Activated CD4-positive, alpha-beta T cell treated with anti-CD3 and anti-CD28 coated beads, Interleukin-2, amount 10 ng/mL, durations not matched to agents 7 days and 5 days (primary cell): ENCODE measurements around the gene RBM6. TPM values are rescaled to one million over a fixed set of nuclear protein-coding genes. Genes with fewer than 3 reads are reported as not detected.

Experiments
- total RNA-seq, 2 experiments: library from RNA; stranded (reverse); gene quantifications; one replicate each; pipeline ENCODE4 v1.2.3, GENCODE V29; 2021

The RBM6 gene
- total RNA-seq, 2 experiments from 2014 or later: 87.7 to 105 TPM

Other genes starting within 250 kb of the RBM6 start
- gene AMIGO3, start 220.5 kb upstream of the RBM6 start, total RNA-seq: under 1 TPM in 1 of 2 experiments, not detected in 1; 0.30 TPM
- 10 to 100 TPM; 36.5 to 46.0 TPM for gene GMPPB, start 216.2 kb upstream of the RBM6 start, total RNA-seq
- 10 to 100 TPM; 35.7 to 38.9 TPM for gene IP6K1, start 153.6 kb upstream of the RBM6 start, total RNA-seq
- under 1 TPM in 1 of 2 experiments, not detected in 1; 0.08 TPM for gene CDHR4, start 140.3 kb upstream of the RBM6 start, total RNA-seq
- under 1 TPM; 0.46 to 0.60 TPM for gene INKA1, start 136.9 kb upstream of the RBM6 start, total RNA-seq
- 100 to 1,000 TPM; 249 to 256 TPM for gene UBA7, start 126.2 kb upstream of the RBM6 start, total RNA-seq
- 10 to 100 TPM; 30.9 to 31.0 TPM for gene TRAIP, start 83.6 kb upstream of the RBM6 start, total RNA-seq
- gene CAMKV, start 70.2 kb upstream of the RBM6 start, total RNA-seq: not detected
- gene MST1R, start 36.3 kb upstream of the RBM6 start, total RNA-seq: 1 to 10 TPM; 4.1 to 5.2 TPM
- 10 to 100 TPM; 12.8 to 14.1 TPM for gene MON1A, start 10.3 kb upstream of the RBM6 start, total RNA-seq
- 100 to 1,000 TPM; 212 to 215 TPM for gene RBM5, start 148.8 kb downstream of the RBM6 start, total RNA-seq
- gene SEMA3F, start 215.2 kb downstream of the RBM6 start, total RNA-seq: not detected